Adrenal gland (tissue), 5 donors: ENCODE measurements around the gene SYNDIG1.

Source experiments
- POLR2A ChIP-seq, 2 donors: fragments of 450-650 bp; IDR thresholded peaks; one replicate each; pipeline ENCODE4 v1.6.1; 2017; ENCODE audit warnings: antibody characterized with exemption in 2 of 2, mild to moderate bottlenecking in 2 of 2, moderate library complexity in 1 of 2
- TF ChIP-seq, protein P1 (sequence below), 6 experiments: fragments of 450-650 bp in 4 of 6; fragments of 200-600 bp in 2 of 6; sonication (generic) in 1 of 6; IDR thresholded peaks; 1 replicate in 5 of 6; 2 replicates in 1 of 6; pipeline versions ENCODE4 v1.5.1 to v1.8.0; 2016 to 2021; ENCODE audit warnings: antibody characterized with exemption in 6 of 6, mild to moderate bottlenecking in 2 of 6, moderate library complexity in 1 of 6
- donor health status: DM: no; HTN: no; CAD: no.

DNA sequence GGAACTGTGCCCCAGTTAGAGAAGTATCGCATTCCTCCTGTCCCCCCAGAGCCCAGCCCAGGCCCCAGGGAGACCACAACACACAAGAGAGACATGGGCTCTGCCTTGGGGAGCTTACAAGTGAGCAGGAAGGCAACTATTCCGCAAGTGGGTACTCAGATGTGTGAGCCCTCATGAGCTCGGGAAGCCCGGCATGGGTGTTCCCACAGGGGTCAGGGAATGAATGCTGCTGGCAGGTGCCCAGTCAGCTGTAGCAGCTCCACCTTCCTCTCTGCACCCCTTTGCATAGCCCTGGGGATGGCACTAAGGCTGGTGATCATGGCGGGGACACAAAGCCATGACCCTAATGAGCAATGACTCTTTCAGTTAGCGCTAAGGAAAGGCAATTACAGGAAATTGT is 194.1 kb downstream of the SYNDIG1 start:
- TF ChIP-seq, protein P1, sequence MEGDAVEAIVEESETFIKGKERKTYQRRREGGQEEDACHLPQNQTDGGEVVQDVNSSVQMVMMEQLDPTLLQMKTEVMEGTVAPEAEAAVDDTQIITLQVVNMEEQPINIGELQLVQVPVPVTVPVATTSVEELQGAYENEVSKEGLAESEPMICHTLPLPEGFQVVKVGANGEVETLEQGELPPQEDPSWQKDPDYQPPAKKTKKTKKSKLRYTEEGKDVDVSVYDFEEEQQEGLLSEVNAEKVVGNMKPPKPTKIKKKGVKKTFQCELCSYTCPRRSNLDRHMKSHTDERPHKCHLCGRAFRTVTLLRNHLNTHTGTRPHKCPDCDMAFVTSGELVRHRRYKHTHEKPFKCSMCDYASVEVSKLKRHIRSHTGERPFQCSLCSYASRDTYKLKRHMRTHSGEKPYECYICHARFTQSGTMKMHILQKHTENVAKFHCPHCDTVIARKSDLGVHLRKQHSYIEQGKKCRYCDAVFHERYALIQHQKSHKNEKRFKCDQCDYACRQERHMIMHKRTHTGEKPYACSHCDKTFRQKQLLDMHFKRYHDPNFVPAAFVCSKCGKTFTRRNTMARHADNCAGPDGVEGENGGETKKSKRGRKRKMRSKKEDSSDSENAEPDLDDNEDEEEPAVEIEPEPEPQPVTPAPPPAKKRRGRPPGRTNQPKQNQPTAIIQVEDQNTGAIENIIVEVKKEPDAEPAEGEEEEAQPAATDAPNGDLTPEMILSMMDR (IDR thresholded peaks at IDR 0.05): no peak
- TF ChIP-seq POLR2A (IDR thresholded peaks at IDR 0.05): no peak
